Activated CD4-positive, alpha-beta memory T cell treated with anti-CD3 and anti-CD28 coated beads, Interleukin-2, amount 10 ng/mL, durations not matched to agents 7 days and 5 days (primary cell): ENCODE data around the gene LDLRAP1. TPM values are rescaled to one million over a fixed set of nuclear protein-coding genes. Genes with fewer than 3 reads are reported as not detected.
A peak's percentile ranks its signal among the peaks of the same experiment; 100 is the strongest.

Source experiments
- CTCF ChIA-PET: fragments of 350-600 bp; sonication (Branson Sonifier 250); formaldehyde crosslinking; loops from one replicate; lab custom pipeline; 2021; ENCODE audit warnings: antibody characterized with exemption, inconsistent platforms; lab: Charles Lee
- POLR2A ChIA-PET: fragments of 350-600 bp; sonication (Branson Sonifier 250); formaldehyde crosslinking; loops from one replicate; lab custom pipeline; 2021; ENCODE audit warnings: antibody characterized with exemption; lab: Charles Lee
- DNase-seq: peaks from one replicate; pipeline ENCODE4 v3.0.0-alpha.2; 2020
- H3K27ac Mint-ChIP-seq: one replicate; pipeline ENCODE4 v1.8.0; 2021; ENCODE audit warnings: mild to moderate bottlenecking, mixed read lengths
- H3K27me3 Mint-ChIP-seq: one replicate; pipeline ENCODE4 v1.8.0; 2021; ENCODE audit warnings: mixed read lengths
- H3K36me3 Mint-ChIP-seq: one replicate; pipeline ENCODE4 v1.8.0; 2021; ENCODE audit warnings: low read depth, mixed read lengths
- H3K4me1 Mint-ChIP-seq: one replicate; pipeline ENCODE4 v1.8.0; 2021; ENCODE audit warnings: mixed read lengths
- H3K4me3 Mint-ChIP-seq: one replicate; pipeline ENCODE4 v1.8.0; 2021; ENCODE audit warnings: mild to moderate bottlenecking, mixed read lengths
- H3K9me3 Mint-ChIP-seq: one replicate; pipeline ENCODE4 v1.8.0; 2021; ENCODE audit warnings: mixed read lengths
- total RNA-seq, 2 experiments: library from RNA; stranded (reverse); gene quantifications; one replicate each; pipeline ENCODE4 v1.2.3, GENCODE V29; 2021

The LDLRAP1 gene
- total RNA-seq, 2 experiments from 2014 or later: 26.4 to 27.7 TPM

DNA sequence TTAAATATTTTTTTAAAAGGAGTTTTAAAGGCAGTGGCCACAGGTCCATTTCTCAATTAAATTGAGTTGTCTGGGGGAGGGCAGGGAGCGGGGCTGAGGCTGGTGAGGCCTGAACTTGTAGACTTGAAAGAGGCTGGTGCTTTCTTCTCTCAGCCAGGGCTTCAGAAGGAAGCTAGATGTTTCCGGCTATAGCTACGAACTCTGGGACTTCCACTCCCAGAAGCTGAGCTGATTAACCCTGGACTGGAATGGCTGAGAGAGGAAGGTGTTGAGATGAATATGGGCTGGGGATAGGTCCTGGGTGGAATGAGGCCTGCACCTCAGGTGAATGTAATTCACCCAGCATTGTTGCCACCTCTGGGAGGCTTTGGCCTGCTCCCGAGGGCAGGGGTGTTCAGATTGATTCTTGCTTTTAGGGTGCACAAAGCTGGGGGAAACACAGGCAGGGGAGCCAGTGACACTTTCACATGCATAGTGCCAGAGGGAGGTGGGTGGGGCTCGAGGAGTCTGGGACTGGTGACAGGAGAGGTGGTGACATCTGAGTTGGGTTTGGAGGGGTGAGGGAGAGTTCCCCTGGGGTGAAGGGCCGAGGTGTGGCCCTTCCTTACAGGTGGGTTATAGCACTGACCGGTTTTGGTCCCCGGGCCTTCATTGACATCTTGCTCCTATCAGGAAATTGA lies 18.2 kb downstream of the LDLRAP1 start:
- ChIA-PET POLR2A (interaction anchor here (1.2 to 4.9 kb wide), 2 partner anchors 12 to 241 kb away, joined by 3 to 33 read pairs; no protein-coding TSS in a partner anchor), CTCF (interaction anchor here (1.2 kb wide), 1 partner anchor 12 kb away, joined by 3 read pairs; no protein-coding TSS in a partner anchor)
- H3K4me1 Mint-ChIP-seq: peaks cover 82% of the 10 kb centered on the region
- peaks cover 38% of the 10 kb centered on the region for H3K36me3 Mint-ChIP-seq
- no peaks in the 10 kb centered on the region for H3K27me3 Mint-ChIP-seq
- H3K27ac Mint-ChIP-seq: peak overlapping the region; percentile 83
- H3K4me3 Mint-ChIP-seq: peak overlapping the region; percentile 37
- no peaks in the 10 kb centered on the region for H3K9me3 Mint-ChIP-seq
- DNase-seq: no peak

DNA sequence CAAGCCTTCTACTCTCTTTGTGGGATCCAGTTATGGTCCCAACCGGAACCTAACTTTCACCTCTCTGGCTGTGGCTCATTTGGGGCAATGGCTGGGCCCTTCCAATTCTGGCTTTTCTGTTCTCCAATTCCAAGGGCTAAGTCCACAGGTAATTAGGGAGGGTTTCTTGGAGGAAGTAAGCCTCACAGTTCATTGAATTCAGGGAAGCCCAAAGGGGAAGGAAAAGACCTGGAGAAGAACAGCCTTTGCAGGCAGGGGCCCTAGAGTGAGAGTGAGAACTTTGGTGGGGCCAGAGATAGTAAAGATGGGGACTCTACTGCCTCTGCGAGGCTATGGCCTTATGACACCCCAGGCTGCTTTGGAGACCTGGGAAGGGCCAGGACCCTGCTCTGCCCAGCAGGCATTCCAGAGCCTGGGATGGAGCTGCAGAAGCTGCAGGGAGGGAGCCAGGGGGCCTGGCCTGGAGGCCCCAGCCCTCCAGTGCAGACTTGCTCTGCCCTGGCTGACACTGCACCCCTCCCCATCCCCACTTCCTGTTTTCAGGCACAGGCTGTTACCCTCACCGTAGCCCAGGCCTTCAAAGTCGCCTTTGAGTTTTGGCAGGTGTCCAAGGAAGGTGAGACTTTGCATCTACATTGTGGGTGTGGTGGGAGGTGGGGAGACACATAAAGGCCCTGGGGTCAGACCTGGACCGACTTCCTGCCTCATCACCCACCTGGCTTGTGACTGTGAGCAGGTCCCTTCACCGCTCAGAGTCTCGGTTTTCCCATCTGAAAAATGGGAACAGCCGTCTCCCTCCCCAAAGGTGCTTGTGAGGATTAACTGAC lies 18.9 kb downstream of the LDLRAP1 start:
- Mint-ChIP-seq H3K9me3 (no peaks in the 10 kb centered on the region), H3K27me3 (no peaks in the 10 kb centered on the region), H3K27ac (peak overlapping the region; percentile 83), H3K36me3 (peaks cover 38% of the 10 kb centered on the region), H3K4me3 (peak overlapping the region; percentile 37), H3K4me1 (peaks cover 75% of the 10 kb centered on the region)
- peak; percentile 74 for DNase-seq
- ChIA-PET CTCF (no interaction called here), POLR2A (interaction anchor here (1.2 to 4.9 kb wide), 2 partner anchors 9 to 13 kb away, joined by 6 to 33 read pairs; no protein-coding TSS in a partner anchor)

DNA sequence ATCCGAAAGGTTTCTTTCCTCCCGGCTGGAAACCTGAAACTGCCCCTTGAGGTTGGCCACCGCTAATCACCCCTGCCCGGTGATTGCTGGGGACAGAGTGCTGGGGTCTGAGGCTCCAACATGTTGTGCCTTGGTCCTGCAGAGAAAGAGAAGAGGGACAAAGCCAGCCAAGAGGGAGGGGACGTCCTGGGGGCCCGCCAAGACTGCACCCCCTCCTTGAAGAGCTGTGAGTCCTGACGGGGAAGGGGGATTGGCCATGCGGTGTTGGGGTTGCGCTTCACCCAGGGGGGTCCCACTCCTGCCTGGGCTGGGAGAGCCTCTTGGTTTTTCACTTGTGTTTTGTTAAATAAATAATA lies 19.5 kb downstream of the LDLRAP1 start:
- DNase-seq: no peak
- Mint-ChIP-seq H3K36me3 (peaks cover 38% of the 10 kb centered on the region), H3K27ac (peak overlapping the region; percentile 83), H3K4me1 (peaks cover 73% of the 10 kb centered on the region), H3K9me3 (no peaks in the 10 kb centered on the region), H3K27me3 (no peaks in the 10 kb centered on the region), H3K4me3 (peak overlapping the region; percentile 29)
- ChIA-PET POLR2A (interaction anchor here (1.2 to 4.9 kb wide), 2 partner anchors 9 to 13 kb away, joined by 6 to 33 read pairs; no protein-coding TSS in a partner anchor), CTCF (interaction anchor here (1.5 kb wide), 1 partner anchor 42 kb away, joined by 3 read pairs; no protein-coding TSS in a partner anchor)

DNA sequence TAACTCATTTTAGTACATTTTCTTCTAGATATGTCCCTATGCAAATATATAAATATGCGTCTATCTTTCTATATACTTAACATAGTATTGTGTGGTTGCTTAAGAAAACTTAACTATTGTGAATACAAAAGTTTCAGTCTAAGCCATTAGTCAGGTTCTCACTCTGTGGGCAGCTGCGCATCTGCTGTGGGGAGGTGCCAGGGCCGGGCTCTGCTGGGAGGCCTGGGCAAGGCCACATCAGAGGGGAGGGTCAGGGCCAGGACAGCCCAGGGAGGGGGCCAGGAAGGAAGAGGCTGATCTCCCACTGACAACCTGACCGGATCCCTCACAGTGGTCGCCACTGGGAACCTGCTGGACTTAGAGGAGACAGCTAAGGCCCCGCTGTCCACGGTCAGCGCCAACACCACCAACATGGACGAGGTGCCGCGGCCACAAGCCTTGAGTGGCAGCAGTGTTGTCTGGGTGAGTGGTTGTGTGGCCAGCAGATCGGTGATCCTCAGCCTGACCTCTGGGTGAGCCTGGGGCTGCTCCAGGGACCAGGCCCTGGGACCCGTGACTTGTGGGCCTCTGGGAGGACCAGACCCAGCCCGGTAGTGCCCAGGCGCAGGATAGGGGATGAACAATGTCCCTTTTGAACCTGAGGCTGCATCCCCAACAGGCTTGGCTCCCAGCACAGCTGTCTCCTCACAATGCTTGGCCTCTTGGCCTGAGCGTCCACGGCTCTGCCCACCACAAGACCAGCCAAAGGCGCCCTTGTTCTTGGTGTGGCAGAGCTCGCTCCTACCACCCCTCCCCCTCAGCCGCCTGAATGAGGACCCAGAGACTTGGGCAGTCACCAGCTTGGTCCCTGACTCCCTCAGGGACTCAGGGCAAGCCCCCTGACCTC lies 20.2 kb downstream of the LDLRAP1 start:
- CTCF ChIA-PET: interaction anchor here (1.5 to 2.9 kb wide), 2 partner anchors 13 to 42 kb away, joined by 3 to 14 read pairs; no protein-coding TSS in a partner anchor
- POLR2A ChIA-PET: interaction anchor here (1.2 to 4.9 kb wide), 3 partner anchors 8 to 14 kb away, joined by 6 to 33 read pairs (median 8); no protein-coding TSS in a partner anchor
- Mint-ChIP-seq H3K4me1 (peaks cover 70% of the 10 kb centered on the region), H3K27ac (peak overlapping the region; percentile 83), H3K36me3 (peaks cover 36% of the 10 kb centered on the region), H3K9me3 (no peaks in the 10 kb centered on the region), H3K27me3 (no peaks in the 10 kb centered on the region), H3K4me3 (no peak overlapping the region)
- no peak for DNase-seq

DNA sequence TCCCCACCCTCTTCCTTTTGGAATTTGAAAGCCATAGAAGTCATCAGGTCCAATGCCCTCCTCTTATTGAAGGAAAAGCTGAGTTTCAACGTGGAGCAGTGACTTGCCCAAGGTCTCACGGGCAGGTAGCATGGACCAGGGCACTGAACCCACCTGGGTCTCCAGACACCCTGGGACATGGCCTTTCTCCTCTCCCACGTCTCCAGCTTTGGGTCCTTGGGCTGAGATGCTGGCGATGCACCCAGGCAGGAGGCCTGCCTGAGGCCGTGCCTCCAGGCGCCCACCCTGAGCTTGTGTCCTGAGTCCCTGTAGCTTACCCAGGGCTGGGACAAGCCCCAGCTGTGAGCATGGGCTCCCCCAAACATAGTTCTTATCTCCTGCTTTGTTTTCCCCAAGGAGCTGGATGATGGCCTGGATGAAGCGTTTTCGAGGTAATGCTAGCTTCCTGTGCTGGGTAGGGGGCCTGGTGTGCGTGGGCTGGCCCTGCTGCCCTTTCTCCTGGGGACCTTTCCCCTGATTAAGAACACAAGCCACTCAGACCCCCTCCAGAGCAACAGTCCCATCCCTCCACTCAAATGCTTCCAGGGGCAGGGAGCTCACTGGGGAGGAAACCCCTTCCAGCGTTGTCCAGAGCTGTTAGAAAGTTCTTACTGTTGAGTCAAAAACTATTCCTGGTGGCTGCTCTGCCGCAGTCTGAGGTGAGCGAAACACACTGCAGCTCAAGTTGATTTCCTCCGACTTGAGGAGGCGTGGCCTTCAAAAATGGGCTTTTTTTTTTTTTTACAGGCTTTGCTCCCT lies 21.6 kb downstream of the LDLRAP1 start:
- Mint-ChIP-seq H3K4me3 (no peak overlapping the region), H3K4me1 (peaks cover 62% of the 10 kb centered on the region), H3K36me3 (peaks cover 31% of the 10 kb centered on the region), H3K27me3 (no peaks in the 10 kb centered on the region), H3K27ac (peak overlapping the region; percentile 70), H3K9me3 (no peaks in the 10 kb centered on the region)
- DNase-seq: peak; percentile 39
- CTCF ChIA-PET: interaction anchor here (0.6 to 2.9 kb wide), 4 partner anchors 15 to 331 kb away, joined by 3 to 14 read pairs (median 3); no protein-coding TSS in a partner anchor
- POLR2A ChIA-PET: interaction anchor here (0.6 to 4.9 kb wide), 11 partner anchors 9 to 333 kb away, joined by 3 to 33 read pairs (median 4); partner anchors contain the start of genes LDLRAP1 and SYF2

DNA sequence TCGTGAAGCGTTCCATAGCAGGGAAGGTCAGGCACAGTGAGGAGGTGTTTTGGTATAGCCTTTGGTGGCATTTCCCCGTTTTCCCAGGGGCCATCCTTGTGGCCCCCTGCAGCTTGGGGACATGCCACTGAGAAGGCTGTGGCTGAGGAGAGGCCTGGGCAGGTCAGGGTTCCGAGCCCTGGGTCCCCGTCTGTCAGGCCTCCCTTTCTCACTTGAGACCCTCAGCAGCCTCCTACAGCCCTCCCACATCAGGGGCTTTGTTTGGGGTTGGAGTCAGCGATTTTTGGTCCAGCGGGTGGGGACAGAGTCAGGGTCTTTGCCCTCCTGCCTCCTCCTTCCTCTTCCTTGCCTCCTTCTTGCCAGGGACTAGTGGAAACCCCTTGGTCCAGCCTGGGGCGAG lies 22.2 kb downstream of the LDLRAP1 start:
- POLR2A ChIA-PET: interaction anchor here (0.6 to 4.9 kb wide), 9 partner anchors 8 to 333 kb away, joined by 3 to 33 read pairs (median 4); partner anchors contain the start of genes LDLRAP1 and SYF2
- no peaks in the 10 kb centered on the region for H3K9me3 Mint-ChIP-seq
- CTCF ChIA-PET: interaction anchor here (1.0 to 2.9 kb wide), 3 partner anchors 15 to 245 kb away, joined by 3 to 14 read pairs (median 4); no protein-coding TSS in a partner anchor
- H3K27ac Mint-ChIP-seq: no peak overlapping the region
- H3K36me3 Mint-ChIP-seq: peaks cover 31% of the 10 kb centered on the region
- H3K4me1 Mint-ChIP-seq: peaks cover 56% of the 10 kb centered on the region
- H3K4me3 Mint-ChIP-seq: no peak overlapping the region
- no peaks in the 10 kb centered on the region for H3K27me3 Mint-ChIP-seq
- no peak for DNase-seq

DNA sequence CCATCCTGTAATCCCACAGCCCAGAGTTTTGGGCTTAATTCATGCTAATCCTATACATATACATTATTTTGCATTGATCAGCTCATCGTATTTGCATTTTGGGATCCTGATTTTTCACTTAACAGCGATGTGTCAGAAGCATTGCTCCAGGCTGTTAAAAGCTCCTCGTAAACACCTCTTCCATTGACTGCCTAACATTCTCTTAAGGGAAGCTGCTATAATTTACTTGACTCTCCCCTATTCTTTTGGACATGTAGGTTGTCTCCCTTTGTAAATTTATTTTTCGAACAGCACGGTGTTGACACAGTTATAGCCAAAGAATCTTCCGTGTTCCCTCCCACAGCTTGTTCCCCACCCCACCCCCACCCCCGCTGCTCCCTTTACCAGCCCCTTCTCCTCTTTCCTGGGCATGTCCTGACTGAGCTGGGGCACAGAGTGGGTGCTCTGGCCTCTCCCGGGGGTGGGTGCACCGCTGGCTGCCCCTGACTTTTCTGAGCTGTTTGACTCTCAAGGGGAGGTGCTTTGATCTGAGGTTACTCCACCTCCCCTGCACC lies 22.8 kb downstream of the LDLRAP1 start:
- CTCF ChIA-PET: interaction anchor here (1.3 to 2.9 kb wide), 2 partner anchors 16 to 45 kb away, joined by 4 to 14 read pairs; no protein-coding TSS in a partner anchor
- Mint-ChIP-seq H3K27ac (peak overlapping the region; percentile 23), H3K4me1 (peaks cover 49% of the 10 kb centered on the region), H3K9me3 (no peaks in the 10 kb centered on the region), H3K36me3 (peaks cover 31% of the 10 kb centered on the region), H3K27me3 (no peaks in the 10 kb centered on the region), H3K4me3 (no peak overlapping the region)
- POLR2A ChIA-PET: interaction anchor here (1.8 to 4.9 kb wide), 3 partner anchors 12 to 20 kb away, joined by 8 to 33 read pairs (median 8); no protein-coding TSS in a partner anchor
- DNase-seq: no peak

DNA sequence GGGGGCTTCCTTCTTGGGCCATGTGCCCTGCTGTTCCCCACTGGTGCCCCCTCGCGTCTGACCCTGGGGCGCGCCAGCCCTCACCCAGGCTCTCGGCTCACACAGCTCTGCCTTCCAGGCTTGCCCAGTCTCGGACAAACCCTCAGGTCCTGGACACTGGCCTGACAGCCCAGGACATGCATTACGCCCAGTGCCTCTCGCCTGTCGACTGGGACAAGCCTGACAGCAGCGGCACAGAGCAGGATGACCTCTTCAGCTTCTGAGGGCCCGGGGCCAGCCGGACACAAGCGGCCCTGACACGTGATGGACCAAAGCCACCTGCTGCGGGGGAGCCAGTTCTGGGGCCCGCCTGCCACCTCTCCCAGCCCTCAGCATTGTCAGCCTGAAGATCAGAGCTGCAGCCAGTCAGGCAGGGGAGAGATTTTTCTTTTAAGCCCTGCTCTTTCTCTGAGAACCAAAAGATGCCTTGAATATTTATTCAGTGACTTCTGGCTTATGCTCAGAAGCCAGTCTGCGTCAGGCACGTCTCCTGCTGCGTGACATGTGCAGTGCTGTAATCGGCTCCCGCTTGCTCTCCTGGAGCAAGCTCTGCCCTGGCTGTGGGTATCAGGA lies 23.4 kb downstream of the LDLRAP1 start:
- Mint-ChIP-seq H3K27ac (peak overlapping the region; percentile 23), H3K4me3 (no peak overlapping the region), H3K9me3 (no peaks in the 10 kb centered on the region), H3K27me3 (no peaks in the 10 kb centered on the region), H3K4me1 (peaks cover 43% of the 10 kb centered on the region), H3K36me3 (peaks cover 28% of the 10 kb centered on the region)
- ChIA-PET POLR2A (interaction anchor here (0.9 to 1.0 kb wide), 2 partner anchors 17 to 128 kb away, joined by 3 to 4 read pairs; no protein-coding TSS in a partner anchor), CTCF (interaction anchor here (1.3 kb wide), 1 partner anchor 45 kb away, joined by 4 read pairs; no protein-coding TSS in a partner anchor)
- DNase-seq: no peak

DNA sequence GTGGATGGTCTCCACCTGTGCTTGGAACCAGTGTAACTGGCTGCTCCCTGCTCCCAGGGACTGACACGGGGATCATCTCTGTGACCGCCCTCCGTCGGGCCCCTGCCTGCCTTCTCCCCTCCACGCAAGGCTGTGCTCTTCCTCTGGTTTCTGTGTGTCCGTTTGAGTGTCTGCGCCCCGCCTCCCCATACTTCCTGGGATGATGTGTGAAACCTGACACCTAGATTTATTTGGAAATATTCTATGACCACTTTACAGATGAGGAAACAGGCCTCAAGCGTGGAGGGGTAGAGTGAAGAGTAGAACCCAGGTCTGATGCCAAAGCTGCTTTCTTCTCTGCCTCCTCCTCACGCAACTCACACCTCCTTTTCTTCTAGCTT lies 24.3 kb downstream of the LDLRAP1 start:
- Mint-ChIP-seq H3K4me3 (no peak overlapping the region), H3K36me3 (peaks cover 24% of the 10 kb centered on the region), H3K27me3 (no peaks in the 10 kb centered on the region), H3K4me1 (peaks cover 35% of the 10 kb centered on the region), H3K27ac (no peak overlapping the region), H3K9me3 (no peaks in the 10 kb centered on the region)
- no peak for DNase-seq
- CTCF ChIA-PET: interaction anchor here (0.8 kb wide), 1 partner anchor 47 kb away, joined by 3 read pairs; no protein-coding TSS in a partner anchor
- POLR2A ChIA-PET: interaction anchor here (1.0 kb wide), 1 partner anchor 127 kb away, joined by 3 read pairs; no protein-coding TSS in a partner anchor

DNA sequence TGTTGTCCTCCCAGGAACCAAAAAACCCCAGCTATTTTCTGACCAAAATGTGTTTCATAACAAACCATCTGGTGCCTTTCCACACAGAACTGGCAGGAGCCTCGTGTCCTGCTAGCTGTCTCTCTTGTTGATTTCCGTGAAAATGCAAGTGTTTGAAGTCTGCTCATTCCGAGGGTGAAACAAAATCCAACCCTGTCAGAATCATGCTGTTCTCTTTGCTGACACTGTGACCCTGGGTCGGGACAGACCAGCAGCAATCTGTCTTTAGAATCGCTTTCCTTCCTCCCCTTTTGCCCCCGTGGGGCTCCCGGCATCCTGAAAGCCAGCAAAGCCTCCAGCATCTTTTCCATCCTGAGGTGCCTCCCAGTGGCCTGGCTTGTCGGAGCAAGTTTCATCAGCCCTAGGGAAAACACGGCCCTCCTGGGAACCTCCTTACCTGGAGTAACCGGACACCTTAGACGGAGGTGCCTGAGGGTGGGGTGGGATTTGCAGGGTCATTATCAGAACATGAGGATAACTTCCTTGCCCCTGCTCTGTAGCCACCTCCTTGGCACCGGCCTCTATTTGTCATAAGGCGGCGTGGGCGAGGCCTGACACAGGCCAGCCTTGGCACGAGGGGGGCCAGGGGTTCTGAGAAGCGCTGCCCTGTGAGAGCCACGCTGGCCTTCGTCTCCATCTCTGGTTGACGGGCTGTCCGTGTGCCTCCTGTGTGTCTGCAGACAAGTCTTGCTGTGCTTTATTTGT lies 24.9 kb downstream of the LDLRAP1 start:
- Mint-ChIP-seq H3K4me1 (peaks cover 29% of the 10 kb centered on the region), H3K36me3 (peaks cover 18% of the 10 kb centered on the region), H3K9me3 (no peaks in the 10 kb centered on the region), H3K4me3 (no peak overlapping the region), H3K27me3 (no peaks in the 10 kb centered on the region), H3K27ac (no peak overlapping the region)
- CTCF ChIA-PET: interaction anchor here (0.8 kb wide), 1 partner anchor 48 kb away, joined by 3 read pairs; no protein-coding TSS in a partner anchor
- DNase-seq: no peak
- POLR2A ChIA-PET: interaction anchor here (1.0 kb wide), 1 partner anchor 126 kb away, joined by 3 read pairs; no protein-coding TSS in a partner anchor
